SK-N-SH treated with all-trans-retinoic acid at 6 μM for 48 hours (cell line): ENCODE results near the gene PDZK1IP1.

Source experiments
- ATAC-seq: fragments of 200-7000 bp; cut with Tn5 transposase; 3 replicates; pipeline ENCODE4 v1.9.1; 2020; ENCODE audit warnings: mild to moderate bottlenecking, moderate library complexity
- BACH2 ChIP-seq: fragments of 250-450 bp; sonication (Bioruptor Pico); IDR thresholded peaks from 2 replicates; pipeline ENCODE4 v1.9.0; 2021; ENCODE audit warnings: mild to moderate bottlenecking, borderline replicate concordance
- CREB5 ChIP-seq: fragments of 250-450 bp; sonication (Bioruptor Pico); IDR thresholded peaks from 2 replicates; pipeline ENCODE4 v1.5.1; 2020; ENCODE audit warnings: low read depth, mild to moderate bottlenecking, moderate library complexity
- CSDC2 ChIP-seq: fragments of 250-450 bp; sonication (Bioruptor Pico); IDR thresholded peaks from 2 replicates; pipeline ENCODE4 v1.5.0; 2020; ENCODE audit warnings: mild to moderate bottlenecking, moderate library complexity
- CSRNP3 ChIP-seq: fragments of 250-450 bp; sonication (Bioruptor Pico); IDR thresholded peaks from 2 replicates; pipeline ENCODE4 v1.5.1; 2021; ENCODE audit warnings: mild to moderate bottlenecking, moderate library complexity
- ESRRG ChIP-seq: fragments of 250-450 bp; sonication (Bioruptor Pico); IDR thresholded peaks from 2 replicates; pipeline ENCODE4 v1.6.1; 2021; ENCODE audit warnings: mild to moderate bottlenecking
- GLIS3 ChIP-seq: fragments of 250-450 bp; sonication (Bioruptor Pico); IDR thresholded peaks from 2 replicates; pipeline ENCODE4 v1.5.0; 2020; ENCODE audit warnings: mild to moderate bottlenecking, moderate library complexity
- ISL1 ChIP-seq: fragments of 250-450 bp; sonication (Bioruptor Pico); IDR thresholded peaks from 2 replicates; pipeline ENCODE4 v2.1.2; 2022; ENCODE audit warnings: mild to moderate bottlenecking, moderate library complexity
- OSR1 ChIP-seq: fragments of 250-450 bp; sonication (Bioruptor Pico); IDR thresholded peaks from 2 replicates; pipeline ENCODE4 v1.8.0; 2022; ENCODE audit warnings: moderate library complexity, mild to moderate bottlenecking, inconsistent platforms
- POU6F1 ChIP-seq: fragments of 250-450 bp; sonication (Bioruptor Pico); IDR thresholded peaks from 2 replicates; pipeline ENCODE4 v1.8.0; 2021; ENCODE audit warnings: low read depth, mild to moderate bottlenecking, moderate library complexity, borderline replicate concordance
- PPARA ChIP-seq: fragments of 250-450 bp; sonication (Bioruptor Pico); IDR thresholded peaks from 2 replicates; pipeline ENCODE4 v1.5.0; 2020; ENCODE audit warnings: mild to moderate bottlenecking, borderline replicate concordance
- RARB ChIP-seq: fragments of 250-450 bp; sonication (Bioruptor Pico); IDR thresholded peaks from 2 replicates; pipeline ENCODE4 v1.8.0; 2021; ENCODE audit warnings: mild to moderate bottlenecking, moderate library complexity
- SNAI2 ChIP-seq: fragments of 250-450 bp; sonication (Bioruptor Pico); IDR thresholded peaks from 2 replicates; pipeline ENCODE4 v1.5.0; 2020; ENCODE audit warnings: mild to moderate bottlenecking, moderate library complexity
- TCF4 ChIP-seq: fragments of 250-450 bp; sonication (Bioruptor Pico); IDR thresholded peaks from 2 replicates; pipeline ENCODE4 v1.8.0; 2021; ENCODE audit warnings: mild to moderate bottlenecking, moderate library complexity, borderline replicate concordance
- TOX ChIP-seq: fragments of 250-450 bp; sonication (Bioruptor Pico); IDR thresholded peaks from 2 replicates; pipeline ENCODE4 v1.8.0; 2021; ENCODE audit warnings: mild to moderate bottlenecking, moderate library complexity, borderline replicate concordance
- TSHZ2 ChIP-seq: fragments of 250-450 bp; sonication (Bioruptor Pico); IDR thresholded peaks from 2 replicates; pipeline ENCODE4 v1.5.0; 2020; ENCODE audit warnings: mild to moderate bottlenecking, moderate library complexity
- ZC3H10 ChIP-seq: fragments of 250-450 bp; sonication (Bioruptor Pico); IDR thresholded peaks from 2 replicates; pipeline ENCODE4 v1.5.1; 2021; ENCODE audit warnings: mild to moderate bottlenecking, moderate library complexity
- ZFP30 ChIP-seq: fragments of 450-650 bp; formaldehyde crosslinking; IDR thresholded peaks from 2 replicates; pipeline ENCODE4 v1.5.0; 2022; ENCODE audit warnings: mild to moderate bottlenecking, moderate library complexity
- ZNF565 ChIP-seq: fragments of 450-650 bp; formaldehyde crosslinking; conservative IDR thresholded peaks from 2 replicates; pipeline ENCODE4 v1.5.0; 2020; ENCODE audit warnings: low read depth, mild to moderate bottlenecking, moderate library complexity
- ZNF70 ChIP-seq: fragments of 450-650 bp; formaldehyde crosslinking; IDR thresholded peaks from 2 replicates; pipeline ENCODE4 v1.5.0; 2020; ENCODE audit warnings: mild to moderate bottlenecking, moderate library complexity
- ZNF8 ChIP-seq: fragments of 450-650 bp; formaldehyde crosslinking; IDR thresholded peaks from 2 replicates; pipeline ENCODE4 v1.5.0; 2020; ENCODE audit warnings: mild to moderate bottlenecking, moderate library complexity

Gene PDZK1IP1

GRCh38 chr1:47226839-47227215, 37.0 kb upstream of the PDZK1IP1 start:
- TF ChIP-seq CSDC2 (no peak), ZNF565 (CRISPR knock-in tag) (no peak), ZC3H10 (CRISPR knock-in tag) (no peak), TCF4 (CRISPR knock-in tag) (no peak), ZFP30 (CRISPR knock-in tag) (no peak), ZNF8 (CRISPR knock-in tag) (no peak), ZNF70 (CRISPR knock-in tag) (no peak), BACH2 (CRISPR knock-in tag) (no peak), CSRNP3 (no peak), GLIS3 (no peak)
- ATAC-seq = no peak

- no peak for ATAC-seq
- no peak for TF ChIP-seq ISL1 (CRISPR knock-in tag)
- no peak for TF ChIP-seq ESRRG (CRISPR knock-in tag)
- TF ChIP-seq ZC3H10 (CRISPR knock-in tag) = no peak
- TF ChIP-seq ZNF565 (CRISPR knock-in tag) = no peak
- no peak for TF ChIP-seq CSDC2
These were observed 36.4 kb upstream of the PDZK1IP1 start for GRCh38 chr1:47226121-47226838.

GRCh38 chr1:47225430-47226100, 35.7 kb upstream of the PDZK1IP1 start:
- peak; percentile 40 for ATAC-seq
- TF ChIP-seq ISL1 (CRISPR knock-in tag) = no peak
- TF ChIP-seq, all 23 proteins: peak for 0

- ATAC-seq = peak; percentile 31
- TF ChIP-seq TSHZ2 (no peak), TCF4 (CRISPR knock-in tag) (no peak), ISL1 (CRISPR knock-in tag) (no peak), TOX (CRISPR knock-in tag) (no peak), CSDC2 (no peak), ESRRG (CRISPR knock-in tag) (no peak), ZFP30 (CRISPR knock-in tag) (no peak), ZNF8 (CRISPR knock-in tag) (no peak), SNAI2 (no peak), CREB5 (CRISPR knock-in tag) (no peak), GLIS3 (no peak), ZNF70 (CRISPR knock-in tag) (no peak), RARB (CRISPR knock-in tag) (no peak), ZNF565 (CRISPR knock-in tag) (no peak), OSR1 (CRISPR knock-in tag) (no peak), BACH2 (CRISPR knock-in tag) (no peak), PPARA (CRISPR knock-in tag) (no peak), POU6F1 (CRISPR knock-in tag) (no peak), ZC3H10 (CRISPR knock-in tag) (no peak), CSRNP3 (no peak)
These were observed 35.0 kb upstream of the PDZK1IP1 start for GRCh38 chr1:47224676-47225399.
